Peyer's patch (tissue), 4 donors: ENCODE data around the gene PHOSPHO1.

ENCODE experiments used
- CTCF ChIP-seq, 6 experiments: fragments of 450-650 bp in 4 of 6; fragments of 200-600 bp in 2 of 6; sonication (generic) in 1 of 6; IDR thresholded peaks; one replicate each; pipeline ENCODE4 v1.5.1; 2017 to 2019; ENCODE audit warnings: antibody characterized with exemption in 6 of 6, mild to moderate bottlenecking in 3 of 6, moderate library complexity in 1 of 6
- POLR2A ChIP-seq, 2 donors: fragments of 450-650 bp; IDR thresholded peaks; one replicate each; pipeline ENCODE4 v1.5.1; 2017; ENCODE audit warnings: antibody characterized with exemption in 2 of 2, mild to moderate bottlenecking in 2 of 2, moderate library complexity in 2 of 2

GRCh38 chr17:49241040-49241439, 10.5 kb upstream of the PHOSPHO1 start:
- no peak for TF ChIP-seq CTCF (IDR thresholded peaks at IDR 0.05)
- TF ChIP-seq POLR2A (IDR thresholded peaks at IDR 0.05), result no peak
